Activated T-cell treated with anti-CD3 and anti-CD28 coated beads, Interleukin-2, amount 50 U/mL, for 1 hour (primary cell): ENCODE measurements around the gene IL23A.

Experiments used
- DNase-seq: peaks from one replicate; pipeline ENCODE4 v3.0.0-alpha.2; 2020

IL23A gene

GRCh38 chr12:56362130-56363059, 23.7 kb downstream of the IL23A start, which contains the start of gene APOF:
APOF (minus strand) TSS chr12:56362857; CDS start chr12:56362745, 112 bp downstream.
- DNase-seq: no peak

GRCh38 chr12:56366948-56367347, 28.3 kb downstream of the IL23A start:
- no peak for DNase-seq

GRCh38 chr12:56373515-56373914, 34.8 kb downstream of the IL23A start:
- no peak for DNase-seq

- DNase-seq: no peak
Measured at GRCh38 chr12:56374726-56375597, 36.3 kb downstream of the IL23A start.

GRCh38 chr12:56375598-56376434, 37.1 kb downstream of the IL23A start:
- DNase-seq: no peak

GRCh38 chr12:56377310-56377988, 38.8 kb downstream of the IL23A start:
- no peak for DNase-seq

- no peak for DNase-seq
Measured at GRCh38 chr12:56377989-56378316, 39.3 kb downstream of the IL23A start.

GRCh38 chr12:56382611-56383010, 43.9 kb downstream of the IL23A start:
- no peak for DNase-seq

- DNase-seq: no peak
Measured at GRCh38 chr12:56385873-56386272, 47.2 kb downstream of the IL23A start.

GRCh38 chr12:56387152-56387736, 48.6 kb downstream of the IL23A start:
- no peak for DNase-seq

- DNase-seq: no peak
Measured at GRCh38 chr12:56389412-56389811, 50.7 kb downstream of the IL23A start.
